Thyroid gland (tissue), 4 donors: ENCODE measurements around the gene SNRPB2. TPM values are rescaled to one million over a fixed set of nuclear protein-coding genes. Genes with fewer than 3 reads are reported as not detected.
A peak's percentile ranks its signal among the peaks of the same experiment; 100 is the strongest.

Experiments
- DNase-seq, 2 donors: peaks; one replicate each; pipeline ENCODE4 v3.0.0-alpha.2; 2019
- H3K27ac ChIP-seq, 3 donors: fragments of 200-600 bp; sonication (generic); 1 replicate in 2 of 3; 2 replicates in 1 of 3; pipeline ENCODE4 v1.5.1; 2016 to 2019; ENCODE audit warnings: mild to moderate bottlenecking in 1 of 3, moderate library complexity in 1 of 3
- H3K27me3 ChIP-seq: fragments of 200-600 bp; sonication (generic); one replicate; pipeline ENCODE4 v1.5.1; 2019
- H3K36me3 ChIP-seq, 2 donors: fragments of 200-600 bp; sonication (generic); one replicate each; pipeline ENCODE4 v1.5.1; 2016 to 2019
- H3K4me1 ChIP-seq, 2 donors: fragments of 200-600 bp; sonication (generic); one replicate each; pipeline ENCODE4 v1.5.1; 2017 to 2019
- H3K4me3 ChIP-seq, 3 donors: fragments of 200-600 bp; sonication (generic); replicated peaks in 1 of 3; 1 replicate in 2 of 3; 2 replicates in 1 of 3; pipeline ENCODE4 v1.5.1; 2016; ENCODE audit warnings: mild to moderate bottlenecking in 1 of 3
- H3K9me3 ChIP-seq: fragments of 200-600 bp; sonication (generic); one replicate; pipeline ENCODE4 v1.5.1; 2017
- POLR2A ChIP-seq, 2 donors: fragments of 450-650 bp; IDR thresholded peaks; one replicate each; pipeline ENCODE4 v1.6.1; 2017; ENCODE audit warnings: antibody characterized with exemption in 2 of 2, mild to moderate bottlenecking in 2 of 2, moderate library complexity in 1 of 2
- WGBS, 2 donors: methylation state at CpG; one replicate each; pipeline ENCODE4 v1.1.5; 2017; 5-methylcytosine and 5-hydroxymethylcytosine counted together
- intact Hi-C: fragments of 100-400 bp; cut with DNase I; formaldehyde crosslinking; loops from one replicate; pipeline ENCODE4 v1.15.1; 2023
- total RNA-seq, 4 donors: library from RNA; depleted of rRNA; stranded (reverse); fragments of >200 nt; gene quantifications; one replicate each; pipeline ENCODE4 v1.2.3, GENCODE V29; 2016
- TF ChIP-seq, protein P1 (sequence below), 6 experiments: fragments of 200-600 bp in 3 of 6; fragments of 450-650 bp in 3 of 6; sonication (generic) in 3 of 6; IDR thresholded peaks; one replicate each; pipeline ENCODE4 v1.5.1; 2016 to 2019; ENCODE audit warnings: antibody characterized with exemption in 6 of 6, mild to moderate bottlenecking in 2 of 6, inconsistent platforms in 1 of 6, moderate library complexity in 1 of 6

The SNRPB2 gene
- total RNA-seq, 4 donors from 2014 or later: 24.8 to 42.0 (median 35.2) TPM

- intact Hi-C loops: no loop called here
- DNase-seq: peak; percentile 60 to 66
- Histone ChIP-seq H3K4me1 (peaks cover 15 to 30% of the 10 kb centered on the region in 2 donors), H3K9me3 (no peaks in the 10 kb centered on the region), H3K27me3 (no peaks in the 10 kb centered on the region), H3K4me3 (no peak overlapping the region), H3K27ac (peak overlapping the region; percentile 71 to 94 (median 76)), H3K36me3 (no peaks in the 10 kb centered on the region)
- TF ChIP-seq, protein P1, sequence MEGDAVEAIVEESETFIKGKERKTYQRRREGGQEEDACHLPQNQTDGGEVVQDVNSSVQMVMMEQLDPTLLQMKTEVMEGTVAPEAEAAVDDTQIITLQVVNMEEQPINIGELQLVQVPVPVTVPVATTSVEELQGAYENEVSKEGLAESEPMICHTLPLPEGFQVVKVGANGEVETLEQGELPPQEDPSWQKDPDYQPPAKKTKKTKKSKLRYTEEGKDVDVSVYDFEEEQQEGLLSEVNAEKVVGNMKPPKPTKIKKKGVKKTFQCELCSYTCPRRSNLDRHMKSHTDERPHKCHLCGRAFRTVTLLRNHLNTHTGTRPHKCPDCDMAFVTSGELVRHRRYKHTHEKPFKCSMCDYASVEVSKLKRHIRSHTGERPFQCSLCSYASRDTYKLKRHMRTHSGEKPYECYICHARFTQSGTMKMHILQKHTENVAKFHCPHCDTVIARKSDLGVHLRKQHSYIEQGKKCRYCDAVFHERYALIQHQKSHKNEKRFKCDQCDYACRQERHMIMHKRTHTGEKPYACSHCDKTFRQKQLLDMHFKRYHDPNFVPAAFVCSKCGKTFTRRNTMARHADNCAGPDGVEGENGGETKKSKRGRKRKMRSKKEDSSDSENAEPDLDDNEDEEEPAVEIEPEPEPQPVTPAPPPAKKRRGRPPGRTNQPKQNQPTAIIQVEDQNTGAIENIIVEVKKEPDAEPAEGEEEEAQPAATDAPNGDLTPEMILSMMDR (IDR thresholded peaks at IDR 0.05): peak; percentile 29 to 96 (median 80)
- TF ChIP-seq POLR2A (IDR thresholded peaks at IDR 0.05): no peak
- WGBS, 2 donors: 0 to 2% methylated on average over 3 of the region's 3 CpGs
These were observed 31.5 kb downstream of the SNRPB2 start for GRCh38 chr20:16761305-16761829.

DNA sequence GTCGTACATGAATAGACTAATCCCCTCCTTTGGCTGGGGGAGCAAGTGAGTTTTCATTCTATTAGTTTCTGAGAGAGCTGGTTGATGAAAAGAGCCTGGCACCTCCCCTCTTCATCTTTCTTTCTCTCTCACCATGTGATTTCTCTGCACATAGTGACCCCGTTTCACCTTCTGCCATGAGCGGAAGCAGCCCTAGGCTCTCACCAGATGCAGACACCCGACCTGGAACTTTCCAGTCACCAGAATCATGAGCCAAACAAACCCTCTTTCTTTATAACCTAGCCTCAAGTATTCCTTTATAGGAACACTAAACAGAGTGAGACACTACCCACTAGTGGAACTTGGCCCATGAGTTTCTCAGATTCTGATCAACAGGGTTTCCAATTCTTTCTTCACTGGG, 34.7 kb downstream of the SNRPB2 start:
- 52 to 70% methylated on average over 4 of the region's 4 CpGs for WGBS, 2 donors
- H3K27ac ChIP-seq: no peak overlapping the region
- intact Hi-C loops: no loop called here

GRCh38 chr20:16771213-16771612, 41.4 kb downstream of the SNRPB2 start:
- Histone ChIP-seq H3K36me3 (no peaks in the 10 kb centered on the region), H3K4me1 (no peaks in the 10 kb centered on the region), H3K27ac (no peak overlapping the region), H3K4me3 (no peak overlapping the region), H3K27me3 (no peaks in the 10 kb centered on the region), H3K9me3 (no peaks in the 10 kb centered on the region)
- intact Hi-C loops: no loop called here
- no peak for TF ChIP-seq POLR2A (IDR thresholded peaks at IDR 0.05)
- TF ChIP-seq, protein P1 (IDR thresholded peaks at IDR 0.05): no peak
- DNase-seq: no peak

More for the DNA sequence above, 34.7 kb downstream of the SNRPB2 start:
- Histone ChIP-seq H3K27me3 (no peaks in the 10 kb centered on the region), H3K4me1 (peaks cover 15 to 17% of the 10 kb centered on the region in 2 donors), H3K9me3 (no peaks in the 10 kb centered on the region), H3K36me3 (no peaks in the 10 kb centered on the region), H3K4me3 (no peak overlapping the region)
- no peak for DNase-seq
- TF ChIP-seq POLR2A (IDR thresholded peaks at IDR 0.05): no peak
- TF ChIP-seq, protein P1 (IDR thresholded peaks at IDR 0.05): no peak

GRCh38 chr20:16775961-16776360, 46.1 kb downstream of the SNRPB2 start:
- no peak for DNase-seq
- Histone ChIP-seq H3K4me1 (no peaks in the 10 kb centered on the region), H3K9me3 (no peaks in the 10 kb centered on the region), H3K27me3 (no peaks in the 10 kb centered on the region), H3K27ac (no peak overlapping the region), H3K36me3 (no peaks in the 10 kb centered on the region), H3K4me3 (no peak overlapping the region)
- WGBS, 2 donors: 76 to 88% methylated on average over 1 of the region's 1 CpG
- intact Hi-C loops: no loop called here
- TF ChIP-seq, protein P1 (IDR thresholded peaks at IDR 0.05): no peak
- TF ChIP-seq POLR2A (IDR thresholded peaks at IDR 0.05): no peak

- no peak for DNase-seq
- H3K9me3 ChIP-seq: no peaks in the 10 kb centered on the region
- 79 to 85% methylated on average over 1 of the region's 1 CpG for WGBS, 2 donors
- no peak overlapping the region for H3K4me3 ChIP-seq
- H3K36me3 ChIP-seq: no peaks in the 10 kb centered on the region
- H3K27me3 ChIP-seq: no peaks in the 10 kb centered on the region
- H3K4me1 ChIP-seq: no peaks in the 10 kb centered on the region
- H3K27ac ChIP-seq: no peak overlapping the region
- intact Hi-C loops: no loop called here
- no peak for TF ChIP-seq POLR2A (IDR thresholded peaks at IDR 0.05)
- TF ChIP-seq, protein P1 (IDR thresholded peaks at IDR 0.05): no peak
These were observed 47.3 kb downstream of the SNRPB2 start for GRCh38 chr20:16777126-16777525.
